CD4-positive, alpha-beta T cell treated with Interleukin-6 for 4 hours (primary cell): ENCODE measurements around the gene CIITA.
A peak's percentile ranks its signal among the peaks of the same experiment; 100 is the strongest.
"Not testable (repeated sequence)": the region's sequence is repeated elsewhere in the genome, so short reads cannot be mapped to it uniquely, and the experiment has no call there.

Source experiments
- DNase-seq: peaks from one replicate; pipeline ENCODE4 v3.0.0-alpha.2; 2020; ENCODE audit warnings: mixed read lengths

CIITA gene

GRCh38 chr16:10938796-10939648 lies 62.0 kb downstream of the CIITA start:
- no peak for DNase-seq

- DNase-seq, result no peak
Observed at GRCh38 chr16:10939649-10940234, 62.7 kb downstream of the CIITA start.

- DNase-seq, result no peak
Observed at GRCh38 chr16:10940501-10941079, 63.6 kb downstream of the CIITA start.

- DNase-seq, result peak; percentile 18
Observed at GRCh38 chr16:10941127-10941933, 64.3 kb downstream of the CIITA start.

GRCh38 chr16:10941935-10942351 lies 64.9 kb downstream of the CIITA start:
- DNase-seq, result not testable (repeated sequence)

- DNase-seq, result peak; percentile 95
Observed at GRCh38 chr16:10942352-10943063, 65.5 kb downstream of the CIITA start, which contains the start of gene DEXI. DEXI (minus strand) TSS chr16:10942468; CDS start chr16:10942005, 463 bp downstream.

GRCh38 chr16:10943064-10943353 lies 66.0 kb downstream of the CIITA start:
- DNase-seq, result no peak

- peak; percentile 96 for DNase-seq
Observed at GRCh38 chr16:10944249-10945064, 67.5 kb downstream of the CIITA start, which contains the start of gene CLEC16A. CLEC16A (plus strand) TSS chr16:10944564; CDS start chr16:10944718, 154 bp downstream.

- no peak for DNase-seq
Observed at GRCh38 chr16:10945065-10945787, 68.2 kb downstream of the CIITA start.

GRCh38 chr16:10946308-10946707 lies 69.3 kb downstream of the CIITA start:
- DNase-seq, result no peak

- DNase-seq, result no peak
Observed at GRCh38 chr16:10947211-10947787, 70.3 kb downstream of the CIITA start.

- peak; percentile 55 for DNase-seq
Observed at GRCh38 chr16:10949424-10949970, 72.5 kb downstream of the CIITA start.

GRCh38 chr16:10950393-10950792 lies 73.4 kb downstream of the CIITA start:
- DNase-seq, result no peak

- no peak for DNase-seq
Observed at GRCh38 chr16:10951026-10951425, 74.0 kb downstream of the CIITA start.

- no peak for DNase-seq
Observed at GRCh38 chr16:10954903-10955302, 77.9 kb downstream of the CIITA start.

GRCh38 chr16:10957771-10958482 lies 80.9 kb downstream of the CIITA start:
- no peak for DNase-seq

- no peak for DNase-seq
Observed at GRCh38 chr16:10959161-10959560, 82.2 kb downstream of the CIITA start.

- DNase-seq, result no peak
Observed at GRCh38 chr16:10961231-10961630, 84.2 kb downstream of the CIITA start.
